Calu3 (cell line): Measurements from ENCODE around the gene C9orf50. TPM values are rescaled to one million over a fixed set of nuclear protein-coding genes. Genes with fewer than 3 reads are reported as not detected.

Source experiments
- BruUV-seq: library from RNA; stranded (reverse); fragments of 400-500 nt; replicated peaks from 2 replicates; lab custom pipeline; 2021; lab: Mats Ljungman, UMichigan
- CTCF ChIA-PET: fragments of 300-600 bp; sonication (Branson Sonifier 250); formaldehyde crosslinking; loops from one replicate; lab custom pipeline; 2022; ENCODE audit warnings: antibody characterized with exemption; lab: Charles Lee
- DNase-seq: peaks from one replicate; pipeline ENCODE4 v3.0.0; 2022
- H3K27ac Mint-ChIP-seq: one replicate; pipeline ENCODE4 v1.8.0; 2022; ENCODE audit warnings: mixed read lengths; ENCODE audit not compliant: unreplicated experiment
- H3K27me3 Mint-ChIP-seq: one replicate; pipeline ENCODE4 v1.8.0; 2022; ENCODE audit warnings: mixed read lengths; ENCODE audit not compliant: unreplicated experiment
- H3K36me3 Mint-ChIP-seq: one replicate; pipeline ENCODE4 v1.8.0; 2022; ENCODE audit warnings: mild to moderate bottlenecking, moderate library complexity, mixed read lengths; ENCODE audit not compliant: insufficient read depth, unreplicated experiment
- H3K4me1 Mint-ChIP-seq: one replicate; pipeline ENCODE4 v1.8.0; 2022; ENCODE audit warnings: mild to moderate bottlenecking, low read depth, mixed read lengths; ENCODE audit not compliant: unreplicated experiment
- H3K4me3 Mint-ChIP-seq: one replicate; pipeline ENCODE4 v1.8.0; 2022; ENCODE audit warnings: mild to moderate bottlenecking, low read depth, moderate library complexity, mixed read lengths; ENCODE audit not compliant: unreplicated experiment
- H3K9me3 Mint-ChIP-seq: one replicate; pipeline ENCODE4 v1.8.0; 2022; ENCODE audit warnings: low read depth, mixed read lengths; ENCODE audit not compliant: unreplicated experiment
- CTCF ChIP-seq: fragments of 200-600 bp; IDR thresholded peaks from one replicate; pipeline ENCODE4 v1.8.0; 2022; ENCODE audit warnings: antibody characterized with exemption; ENCODE audit not compliant: unreplicated experiment
- intact Hi-C: fragments of 100-400 bp; cut with micrococcal nuclease; formaldehyde crosslinking; loops from one replicate; pipeline ENCODE4 v1.10.0; 2022; ENCODE audit not compliant: unreplicated experiment
- total RNA-seq: library from RNA; stranded (reverse); gene quantifications from 2 replicates; pipeline ENCODE4 v1.2.3, GENCODE V29; 2022

C9orf50 gene
- total RNA-seq, 1 experiment from 2014 or later = not detected

GRCh38 chr9:129644365-129644764 lies 23.5 kb upstream of the C9orf50 start:
- no TSS peak for BruUV-seq
- no peak for DNase-seq
- peaks cover 14% of the 10 kb centered on the region for H3K27me3 Mint-ChIP-seq
- H3K27ac Mint-ChIP-seq = no peak overlapping the region
- no peak overlapping the region for H3K4me3 Mint-ChIP-seq
- intact Hi-C loops = loop anchor here (5.0 kb wide), 1 partner anchor 148 kb away; no protein-coding TSS in a partner anchor
- CTCF ChIA-PET = no interaction called here
- no peak for TF ChIP-seq CTCF
- H3K4me1 Mint-ChIP-seq = no peaks in the 10 kb centered on the region
- H3K36me3 Mint-ChIP-seq = peaks cover 32% of the 10 kb centered on the region
- H3K9me3 Mint-ChIP-seq = no peaks in the 10 kb centered on the region

GRCh38 chr9:129643706-129644105 lies 22.8 kb upstream of the C9orf50 start:
- H3K36me3 Mint-ChIP-seq = peaks cover 32% of the 10 kb centered on the region
- H3K9me3 Mint-ChIP-seq = no peaks in the 10 kb centered on the region
- intact Hi-C loops = loop anchor here (5.0 kb wide), 1 partner anchor 149 kb away; no protein-coding TSS in a partner anchor
- H3K27me3 Mint-ChIP-seq = peaks cover 14% of the 10 kb centered on the region
- TF ChIP-seq CTCF = no peak
- BruUV-seq = no TSS peak
- no peak overlapping the region for H3K27ac Mint-ChIP-seq
- no peak overlapping the region for H3K4me3 Mint-ChIP-seq
- H3K4me1 Mint-ChIP-seq = no peaks in the 10 kb centered on the region
- no peak for DNase-seq
- CTCF ChIA-PET = no interaction called here

GRCh38 chr9:129641750-129642585 lies 21.1 kb upstream of the C9orf50 start, which contains the start of gene ASB6:
ASB6 (minus strand) TSS chr9:129642151; CDS start chr9:129641999, 152 bp downstream.
- peak; percentile 90 for TF ChIP-seq CTCF
- BruUV-seq = no TSS peak
- Mint-ChIP-seq H3K9me3 (no peaks in the 10 kb centered on the region), H3K27me3 (no peaks in the 10 kb centered on the region), H3K27ac (no peak within 1 kb of the TSS), H3K4me3 (peak within 1 kb of the TSS; percentile 83), H3K36me3 (peaks cover 46% of the 10 kb centered on the region), H3K4me1 (no peaks in the 10 kb centered on the region)
- intact Hi-C loops = loop anchor here (5.0 kb wide), 1 partner anchor 150 kb away; no protein-coding TSS in a partner anchor
- peak; percentile 97 for DNase-seq
- CTCF ChIA-PET = interaction anchor here (0.6 to 1.0 kb wide), 4 partner anchors 15 to 269 kb away, joined by 3 to 5 read pairs (median 4); no protein-coding TSS in a partner anchor

- intact Hi-C loops = loop anchor here (5.0 kb wide), 1 partner anchor 151 kb away; no protein-coding TSS in a partner anchor
- no peaks in the 10 kb centered on the region for H3K9me3 Mint-ChIP-seq
- no peaks in the 10 kb centered on the region for H3K27me3 Mint-ChIP-seq
- H3K4me3 Mint-ChIP-seq = peak overlapping the region; percentile 83
- H3K27ac Mint-ChIP-seq = no peak overlapping the region
- peaks cover 47% of the 10 kb centered on the region for H3K36me3 Mint-ChIP-seq
- no peaks in the 10 kb centered on the region for H3K4me1 Mint-ChIP-seq
- DNase-seq = peak; percentile 3
- no peak for TF ChIP-seq CTCF
- BruUV-seq = TSS peak; percentile 35
- CTCF ChIA-PET = interaction anchor here (0.6 kb wide), 1 partner anchor 434 kb away, joined by 7 read pairs; no protein-coding TSS in a partner anchor
Observed at GRCh38 chr9:129640871-129641749, 20.2 kb upstream of the C9orf50 start.
